Psoas muscle (tissue), 8 donors: Measurements from ENCODE around the gene SMPD1. TPM values are rescaled to one million over a fixed set of nuclear protein-coding genes. Genes with fewer than 3 reads are reported as not detected.

Experiments used
- ATAC-seq, 4 donors: fragments of 200-7000 bp; cut with Tn5 transposase; one replicate each; pipeline ENCODE4 v1.9.1; 2020; ENCODE audit warnings: moderate library complexity in 3 of 4, mild to moderate bottlenecking in 2 of 4
- DNase-seq, 2 donors: peaks; one replicate each; pipeline ENCODE4 v3.0.0-alpha.2; 2020
- H3K27ac ChIP-seq: fragments of 200-600 bp; one replicate; pipeline ENCODE4 v1.8.0; 2022
- H3K27me3 ChIP-seq, 3 donors: fragments of 200-600 bp in 1 of 3; one replicate each; pipeline versions ENCODE4 v1.6.1 to v1.8.0; 2013 to 2022; ENCODE audit warnings: low read length in 2 of 3, mild to moderate bottlenecking in 2 of 3, moderate library complexity in 1 of 3; ENCODE audit not compliant: insufficient read depth in 3 of 3
- H3K36me3 ChIP-seq, 2 donors: fragments of 200-600 bp in 1 of 2; one replicate each; pipeline versions ENCODE4 v1.6.1 to v1.8.0; 2013 to 2022; ENCODE audit warnings: low read depth in 1 of 2, mild to moderate bottlenecking in 1 of 2, moderate library complexity in 1 of 2; ENCODE audit not compliant: insufficient read depth in 1 of 2
- H3K4me1 ChIP-seq: fragments of 200-600 bp; one replicate; pipeline ENCODE4 v1.8.0; 2022
- H3K4me3 ChIP-seq: fragments of 200-600 bp; one replicate; pipeline ENCODE4 v1.8.0; 2022; ENCODE audit warnings: mild to moderate bottlenecking
- H3K9me3 ChIP-seq: fragments of 200-600 bp; one replicate; pipeline ENCODE4 v1.8.0; 2022
- CTCF ChIP-seq: fragments of 200-600 bp; IDR thresholded peaks from one replicate; pipeline ENCODE4 v1.8.0; 2022; ENCODE audit warnings: antibody characterized with exemption
- WGBS, 3 donors: extraction: QIAGEN DNeasy Blood & Tissue Kit; methylation state at CpG; one replicate each; pipeline versions ENCODE4 v1.1.6 to v1.1.7; 2013; 5-methylcytosine and 5-hydroxymethylcytosine counted together
- intact Hi-C, 2 donors: fragments of 100-400 bp; cut with DNase I; formaldehyde crosslinking; loops; one replicate each; pipeline versions ENCODE4 v1.11.0 to v1.14.2; 2022
- polyA plus RNA-seq, 3 donors: library from polyadenylated mRNA; stranded (reverse); fragments of 200-250 nt; gene quantifications; one replicate each; pipeline ENCODE4 v1.2.3, GENCODE V29; 2013
- total RNA-seq, 4 donors: library from RNA; stranded (reverse); fragmentation: NEBNext Ultra II Directional in 2 of 4; extraction: Animal tissue kit (Norgen Biotek cat#: 25700) in 2 of 4; gene quantifications; one replicate each; pipeline versions ENCODE4 v1.2.1 to v1.2.4, GENCODE V29; 2021 to 2023
- donor health status: healthy with polysubstance abuse.
- donor health status: DM: no; HTN: no; CAD: no; lungs with moderate emphysema.
- donor health status: Bipolar disorder and iron deficiency.
- donor health status: healthy.
- donor health status: DM: yes; HTN: yes; CAD: no.
- donor health status: DM: no; HTN: no; CAD: no.
- donor health status: DM: no; HTN: no; CAD: no.
- donor health status: DM: yes; HTN: yes; CAD: no.

The SMPD1 gene
- total and polyA plus RNA-seq, 7 donors, result 32.7 to 57.4 (median 37.9) TPM

- WGBS, 3 donors, result 83 to 92% (median 92%) methylated on average over 7 of the region's 7 CpGs
- intact Hi-C loops, result loop anchor here (10.0 kb wide), 1 partner anchor 320 kb away; no protein-coding TSS in a partner anchor
These were observed 5.1 kb upstream of the SMPD1 start for GRCh38 chr11:6385046-6385777.

DNA sequence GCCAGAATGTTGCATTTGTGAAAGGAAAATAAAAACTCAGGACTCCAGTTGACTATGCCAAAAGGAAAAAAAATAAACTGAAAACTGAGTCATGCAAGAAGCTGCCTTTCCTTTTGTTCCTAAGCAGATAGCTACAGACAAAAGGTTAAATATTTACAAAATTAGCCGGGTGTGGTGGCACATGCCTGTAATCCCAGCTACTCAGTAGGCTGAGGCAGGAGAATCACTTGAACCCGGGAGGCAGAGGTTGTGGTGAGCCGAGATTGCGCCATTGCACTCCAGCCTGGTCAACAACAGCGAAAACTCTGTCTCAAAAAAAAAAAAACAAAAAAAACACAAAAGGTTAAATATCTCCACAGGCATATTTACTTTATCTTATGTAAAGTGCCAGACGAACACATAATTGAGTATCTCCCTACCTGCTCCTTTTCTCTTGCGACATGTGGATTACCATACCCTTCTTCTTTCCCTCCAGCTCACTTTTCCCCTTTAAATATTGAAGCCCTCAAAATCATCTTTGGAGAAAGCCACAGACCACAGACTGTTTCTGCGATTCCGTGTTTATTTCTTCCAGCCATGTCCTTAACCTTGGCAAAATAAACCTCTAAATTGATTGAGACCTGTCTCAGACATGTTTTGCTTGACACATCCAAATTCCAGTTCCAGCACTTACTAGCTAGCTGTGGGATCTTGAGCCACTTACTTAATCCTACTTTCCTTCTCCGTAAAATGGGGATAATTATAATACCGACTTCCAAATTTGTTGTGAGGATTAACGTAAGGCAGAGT, 2.3 kb upstream of the SMPD1 start:
- TF ChIP-seq CTCF, result no peak
- DNase-seq (no peak), ATAC-seq (no peak)
- H3K27ac ChIP-seq, result no peak overlapping the region
- H3K9me3 ChIP-seq, result no peaks in the 10 kb centered on the region
- H3K27me3 ChIP-seq, result no peaks in the 10 kb centered on the region
- H3K4me3 ChIP-seq, result no peak overlapping the region
- 72 to 84% (median 83%) methylated on average over 12 of the region's 12 CpGs for WGBS, 3 donors
- intact Hi-C loops, result loop anchor here (10.0 kb wide), 1 partner anchor 317 kb away; no protein-coding TSS in a partner anchor
- H3K36me3 ChIP-seq, result peaks cover 0 to 20% of the 10 kb centered on the region in 2 donors
- peaks cover 17% of the 10 kb centered on the region for H3K4me1 ChIP-seq

More at GRCh38 chr11:6385046-6385777, 5.1 kb upstream of the SMPD1 start:
- TF ChIP-seq CTCF, result no peak
- ATAC-seq (no peak), DNase-seq (no peak)
- H3K36me3 ChIP-seq, result peaks cover 0 to 12% of the 10 kb centered on the region in 2 donors
- H3K27ac ChIP-seq, result no peak overlapping the region
- peaks cover 9% of the 10 kb centered on the region for H3K4me1 ChIP-seq
- no peaks in the 10 kb centered on the region for H3K9me3 ChIP-seq
- no peak overlapping the region for H3K4me3 ChIP-seq
- no peaks in the 10 kb centered on the region for H3K27me3 ChIP-seq

DNA sequence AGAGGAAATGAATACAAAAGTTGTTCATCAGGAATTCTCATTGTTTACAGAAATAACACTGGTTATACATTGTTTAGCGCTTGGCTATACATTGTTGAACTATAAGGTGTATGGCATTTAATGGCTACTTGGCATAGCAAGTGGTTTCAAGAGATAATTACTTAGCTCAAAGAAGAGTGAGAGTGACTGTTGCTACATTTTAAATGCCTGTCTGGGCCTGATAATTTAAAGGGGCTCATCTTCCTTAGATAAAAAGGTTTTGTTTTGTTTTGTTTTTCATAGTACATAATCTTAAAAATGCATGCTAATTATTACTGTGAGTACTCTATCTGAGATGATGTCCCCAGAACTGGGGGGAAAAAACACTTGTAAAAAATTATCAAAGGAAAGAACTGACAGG, 1.5 kb upstream of the SMPD1 start:
- intact Hi-C loops, result loop anchor here (10.0 kb wide), 1 partner anchor 316 kb away; no protein-coding TSS in a partner anchor
- ATAC-seq (no peak), DNase-seq (no peak)
- Histone ChIP-seq H3K9me3 (no peaks in the 10 kb centered on the region), H3K27me3 (no peaks in the 10 kb centered on the region), H3K4me3 (no peak overlapping the region), H3K27ac (peak overlapping the region; percentile 95), H3K36me3 (peaks cover 3 to 28% of the 10 kb centered on the region in 2 donors), H3K4me1 (peaks cover 17% of the 10 kb centered on the region)
- no peak for TF ChIP-seq CTCF
- WGBS, 3 donors, result 97 to 98% (median 97%) methylated on average over 1 of the region's 1 CpG

DNA sequence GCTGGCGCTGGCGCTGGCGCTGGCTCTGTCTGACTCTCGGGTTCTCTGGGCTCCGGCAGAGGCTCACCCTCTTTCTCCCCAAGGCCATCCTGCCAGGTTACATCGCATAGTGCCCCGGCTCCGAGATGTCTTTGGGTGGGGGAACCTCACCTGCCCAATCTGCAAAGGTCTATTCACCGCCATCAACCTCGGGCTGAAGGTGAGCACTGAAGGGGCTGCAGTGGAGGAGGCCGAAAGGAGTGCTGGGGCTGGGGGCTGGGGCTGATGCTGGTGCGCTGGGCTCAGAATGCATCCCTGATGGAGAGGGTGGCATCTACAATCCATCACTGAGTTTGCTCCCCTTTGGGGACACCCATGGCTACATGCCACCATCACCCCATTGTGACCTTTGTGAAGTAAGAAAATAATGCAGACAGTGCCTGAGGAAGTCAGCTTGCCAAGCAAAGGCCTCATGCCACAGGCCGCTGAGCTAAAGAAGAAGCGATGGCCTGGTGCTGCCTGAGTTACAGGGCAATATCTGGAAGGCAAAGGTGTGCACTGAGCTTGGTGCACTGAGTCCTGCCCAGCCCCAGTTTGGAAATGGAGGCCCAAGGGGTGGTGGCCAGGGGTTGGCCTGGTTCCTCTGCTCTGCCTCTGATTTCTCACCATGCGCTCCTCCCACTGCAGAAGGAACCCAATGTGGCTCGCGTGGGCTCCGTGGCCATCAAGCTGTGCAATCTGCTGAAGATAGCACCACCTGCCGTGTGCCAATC, 620 bp downstream of the SMPD1 start:
- no peaks in the 10 kb centered on the region for H3K27me3 ChIP-seq
- H3K9me3 ChIP-seq, result no peaks in the 10 kb centered on the region
- no peak for TF ChIP-seq CTCF
- peaks cover 3 to 42% of the 10 kb centered on the region in 2 donors for H3K36me3 ChIP-seq
- intact Hi-C loops, result loop anchor here in 1 of 2 donors (2.0 to 10.0 kb wide), 3 partner anchors 28 to 214 kb away; partner anchors contain the start of genes APBB1, ARFIP2, ILK and RRP8
- H3K4me3 ChIP-seq, result peak overlapping the region; percentile 89
- no peak for DNase-seq
- ATAC-seq, result peak in 1 of 4 donors; percentile 2
- peaks cover 17% of the 10 kb centered on the region for H3K4me1 ChIP-seq
- 15 to 23% (median 19%) methylated on average over 14 to 19 of the region's 19 CpGs for WGBS, 3 donors
- peak overlapping the region; percentile 95 for H3K27ac ChIP-seq
